Measurements from ENCODE around the gene FBXO24. TPM values are rescaled to one million over a fixed set of nuclear protein-coding genes. Genes with fewer than 3 reads are reported as not detected.

FBXO24 gene
- total and polyA plus RNA-seq, 9 donors, result 0.33 to 2.2 (median 0.63) TPM

DNA sequence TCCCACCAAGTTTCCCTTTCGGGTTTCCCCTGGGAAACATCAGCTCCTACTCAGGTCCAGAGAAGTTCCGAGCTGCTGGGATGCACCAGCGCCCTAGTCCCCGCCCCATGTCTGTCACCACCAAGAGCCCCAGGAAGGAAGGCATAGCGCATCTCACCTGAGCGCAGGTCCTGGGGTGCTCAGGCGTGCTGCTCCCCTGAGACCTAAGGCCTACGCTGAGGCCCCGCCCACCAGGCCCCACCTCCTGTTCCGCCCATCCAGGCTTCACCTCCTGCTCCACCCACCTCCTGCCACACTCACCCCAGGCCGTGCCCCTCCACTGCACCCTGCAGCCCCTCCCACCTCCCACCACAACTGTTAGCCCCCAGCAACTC lies 56.4 kb downstream of the FBXO24 start:
- no peaks in the 10 kb centered on the region for H3K36me3 ChIP-seq
- TF ChIP-seq POLR2A (IDR thresholded peaks at IDR 0.05) (no peak), CTCF (IDR thresholded peaks at IDR 0.05) (no peak), EP300 (IDR thresholded peaks at IDR 0.05) (no peak)
- H3K4me3 ChIP-seq, result no peak overlapping the region
- no peaks in the 10 kb centered on the region for H3K4me1 ChIP-seq (ENCODE audit: insufficient read depth)
- no peak overlapping the region for H3K27ac ChIP-seq
- no peak for DNase-seq
- WGBS, 3 donors, result 52 to 67% (median 56%) methylated on average over 11 of the region's 11 CpGs
- intact Hi-C loops (cut with DNase I), result no loop called here
- no peaks in the 10 kb centered on the region for H3K9me3 ChIP-seq
- H3K27me3 ChIP-seq, result no peaks in the 10 kb centered on the region

DNA sequence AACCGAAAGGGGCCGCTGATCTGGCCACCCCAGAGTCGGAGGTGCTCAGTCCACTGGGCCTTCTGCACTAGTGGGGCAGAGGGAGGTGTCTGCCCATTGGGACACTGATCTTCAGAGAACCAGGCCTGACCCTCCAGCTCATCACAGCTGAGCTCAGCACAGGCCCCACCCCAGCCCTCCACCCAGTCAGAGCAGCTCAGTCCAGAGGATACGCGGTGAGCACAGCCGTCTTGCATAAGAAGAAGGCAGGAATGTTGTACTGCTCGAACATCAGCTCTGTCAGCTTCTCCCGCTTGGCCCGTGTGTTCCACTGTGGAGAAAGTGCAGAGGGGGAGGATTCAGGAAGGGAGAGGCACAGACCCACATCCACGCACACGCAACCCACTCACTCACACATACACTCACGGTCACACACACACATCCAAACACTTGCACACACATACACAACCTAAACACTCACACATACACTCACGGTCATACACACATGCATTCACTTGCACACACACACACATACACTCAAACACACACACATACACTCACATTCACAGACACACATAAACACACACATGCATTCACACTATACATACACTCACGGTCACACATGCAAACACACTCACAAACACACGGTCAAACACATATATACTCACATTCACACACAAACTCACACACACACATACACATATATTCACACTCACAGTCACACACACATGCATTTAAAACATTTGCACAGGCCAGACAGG lies 63.9 kb downstream of the FBXO24 start:
- WGBS, 3 donors, result 63 to 69% (median 68%) methylated on average over 15 of the region's 15 CpGs
- TF ChIP-seq CTCF (IDR thresholded peaks at IDR 0.05) (no peak), EP300 (IDR thresholded peaks at IDR 0.05) (no peak), POLR2A (IDR thresholded peaks at IDR 0.05) (no peak)
- intact Hi-C loops (cut with DNase I), result loop anchor here in 1 of 4 donors (10.0 kb wide), 1 partner anchor 55 kb away; the partner anchor contains the start of gene POP7
- H3K27ac ChIP-seq, result no peak overlapping the region
- H3K4me3 ChIP-seq, result no peak overlapping the region
- no peak for DNase-seq
- H3K27me3 ChIP-seq, result no peaks in the 10 kb centered on the region
- no peaks in the 10 kb centered on the region for H3K4me1 ChIP-seq (ENCODE audit: insufficient read depth)
- no peaks in the 10 kb centered on the region for H3K36me3 ChIP-seq
- H3K9me3 ChIP-seq, result no peaks in the 10 kb centered on the region

Small RNA genes lying within 50 kb of the gene (small RNA-seq; reads per million reads assigned to genes)
- not detected for gene SAP25

Other genes starting within 250 kb of the FBXO24 start
- gene PILRB, start 228.2 kb upstream of the FBXO24 start, total RNA-seq, result 10 to 100 TPM; 29.0 to 55.9 (median 41.1) TPM
- gene PILRB, start 228.2 kb upstream of the FBXO24 start, polyA plus RNA-seq, result 10 to 100 TPM; 17.2 to 50.2 TPM
- gene PILRA, start 212.8 kb upstream of the FBXO24 start, total RNA-seq, result 10 to 100 TPM in 1 of 7 donors, 1 to 10 TPM in 6; 1.5 to 25.9 (median 4.1) TPM
- 1 to 10 TPM; 4.8 to 9.0 TPM for gene PILRA, start 212.8 kb upstream of the FBXO24 start, polyA plus RNA-seq
- 1 to 10 TPM; 2.6 to 6.5 (median 5.0) TPM for gene ZCWPW1, start 157.6 kb upstream of the FBXO24 start, total RNA-seq
- gene ZCWPW1, start 157.6 kb upstream of the FBXO24 start, polyA plus RNA-seq, result 1 to 10 TPM; 8.2 to 9.3 TPM
- gene MEPCE, start 156.5 kb upstream of the FBXO24 start, total RNA-seq, result 10 to 100 TPM; 29.4 to 60.6 (median 44.7) TPM
- gene MEPCE, start 156.5 kb upstream of the FBXO24 start, polyA plus RNA-seq, result 10 to 100 TPM; 30.0 to 48.9 TPM
- gene PPP1R35, start 149.8 kb upstream of the FBXO24 start, total RNA-seq, result 10 to 100 TPM; 31.8 to 48.5 (median 39.1) TPM
- gene PPP1R35, start 149.8 kb upstream of the FBXO24 start, polyA plus RNA-seq, result 10 to 100 TPM in 1 of 2 donors, 1 to 10 TPM in 1; 2.7 to 39.8 TPM
- gene SPACDR, start 122.1 kb upstream of the FBXO24 start, total RNA-seq, result 1 to 10 TPM in 2 of 7 donors, under 1 TPM in 4, not detected in 1; 0.45 to 3.0 (median 0.87) TPM
- gene SPACDR, start 122.1 kb upstream of the FBXO24 start, polyA plus RNA-seq, result under 1 TPM; 0.25 to 0.71 TPM
- 10 to 100 TPM; 19.8 to 57.3 (median 47.5) TPM for gene TSC22D4, start 107.1 kb upstream of the FBXO24 start, total RNA-seq
- 10 to 100 TPM in 1 of 2 donors, 1 to 10 TPM in 1; 6.5 to 40.4 TPM for gene TSC22D4, start 107.1 kb upstream of the FBXO24 start, polyA plus RNA-seq
- gene NYAP1, start 102.4 kb upstream of the FBXO24 start, total RNA-seq, result 10 to 100 TPM in 1 of 7 donors, 1 to 10 TPM in 6; 3.8 to 10.1 (median 8.5) TPM
- 1 to 10 TPM in 1 of 2 donors, under 1 TPM in 1; 0.28 to 4.8 TPM for gene NYAP1, start 102.4 kb upstream of the FBXO24 start, polyA plus RNA-seq
- 100 to 1,000 TPM in 1 of 7 donors, 10 to 100 TPM in 6; 44.7 to 115 (median 61.5) TPM for gene AGFG2, start 47.1 kb upstream of the FBXO24 start, total RNA-seq
- 10 to 100 TPM; 10.0 to 55.9 TPM for gene AGFG2, start 47.1 kb upstream of the FBXO24 start, polyA plus RNA-seq
- gene SAP25, start 12.4 kb upstream of the FBXO24 start, total RNA-seq, result 10 to 100 TPM in 2 of 7 donors, 1 to 10 TPM in 5; 3.2 to 10.1 (median 7.2) TPM
- gene SAP25, start 12.4 kb upstream of the FBXO24 start, polyA plus RNA-seq, result 1 to 10 TPM in 1 of 2 donors, not detected in 1; 4.0 TPM
- 100 to 1,000 TPM in 3 of 7 donors, 10 to 100 TPM in 4; 65.2 to 133 (median 90.6) TPM for gene LRCH4, start 199 bp upstream of the FBXO24 start, total RNA-seq
- 10 to 100 TPM in 1 of 2 donors, 1 to 10 TPM in 1; 3.5 to 50.3 TPM for gene LRCH4, start 199 bp upstream of the FBXO24 start, polyA plus RNA-seq
- 100 to 1,000 TPM in 3 of 7 donors, 10 to 100 TPM in 4; 24.3 to 185 (median 67.5) TPM for gene PCOLCE, start 16.0 kb downstream of the FBXO24 start, total RNA-seq
- gene PCOLCE, start 16.0 kb downstream of the FBXO24 start, polyA plus RNA-seq, result 10 to 100 TPM; 42.4 to 56.2 TPM
- gene MOSPD3, start 26.2 kb downstream of the FBXO24 start, total RNA-seq, result 10 to 100 TPM in 6 of 7 donors, 1 to 10 TPM in 1; 9.4 to 27.7 (median 24.7) TPM
- 10 to 100 TPM in 1 of 2 donors, 1 to 10 TPM in 1; 9.2 to 24.4 TPM for gene MOSPD3, start 26.2 kb downstream of the FBXO24 start, polyA plus RNA-seq
- gene TFR2, start 55.2 kb downstream of the FBXO24 start, total RNA-seq, result under 1 TPM in 4 of 7 donors, not detected in 3; 0.12 to 0.79 (median 0.26) TPM
- gene TFR2, start 55.2 kb downstream of the FBXO24 start, polyA plus RNA-seq, result under 1 TPM; 0.06 to 0.13 TPM
- gene ACTL6B, start 70.1 kb downstream of the FBXO24 start, total RNA-seq, result not detected
- not detected for gene ACTL6B, start 70.1 kb downstream of the FBXO24 start, polyA plus RNA-seq
- gene GNB2, start 87.4 kb downstream of the FBXO24 start, total RNA-seq, result 100 to 1,000 TPM; 109 to 281 (median 216) TPM
- 100 to 1,000 TPM in 1 of 2 donors, 10 to 100 TPM in 1; 18.9 to 187 TPM for gene GNB2, start 87.4 kb downstream of the FBXO24 start, polyA plus RNA-seq
- gene GIGYF1, start 107.9 kb downstream of the FBXO24 start, total RNA-seq, result 10 to 100 TPM; 23.1 to 93.0 (median 63.2) TPM
- gene GIGYF1, start 107.9 kb downstream of the FBXO24 start, polyA plus RNA-seq, result 10 to 100 TPM in 1 of 2 donors, 1 to 10 TPM in 1; 7.0 to 45.1 TPM
- 10 to 100 TPM; 13.8 to 29.2 (median 22.2) TPM for gene POP7, start 119.8 kb downstream of the FBXO24 start, total RNA-seq
- 10 to 100 TPM; 11.1 to 26.5 TPM for gene POP7, start 119.8 kb downstream of the FBXO24 start, polyA plus RNA-seq
- under 1 TPM in 2 of 7 donors, not detected in 5; 0.20 to 0.25 TPM for gene EPO, start 134.1 kb downstream of the FBXO24 start, total RNA-seq
- gene EPO, start 134.1 kb downstream of the FBXO24 start, polyA plus RNA-seq, result under 1 TPM in 1 of 2 donors, not detected in 1; 0.05 TPM
- not detected for gene ZAN, start 147.3 kb downstream of the FBXO24 start, total RNA-seq
- gene ZAN, start 147.3 kb downstream of the FBXO24 start, polyA plus RNA-seq, result not detected
- 100 to 1,000 TPM in 3 of 7 donors, 10 to 100 TPM in 4; 31.0 to 119 (median 89.8) TPM for gene EPHB4, start 241.2 kb downstream of the FBXO24 start, total RNA-seq
- gene EPHB4, start 241.2 kb downstream of the FBXO24 start, polyA plus RNA-seq, result 10 to 100 TPM; 24.4 to 38.2 TPM